HL-60 (cell line): ENCODE measurements around the gene IGBP1.

ENCODE experiments used
- DNase-seq, 2 experiments: peaks; one replicate each; pipeline ENCODE4 v3.0.0-alpha.2; 2010 to 2020; ENCODE audit warnings: low read depth in 1 of 2, low spot score in 1 of 2
- H3K27ac ChIP-seq: fragments of 250-450 bp; sonication (Bioruptor Pico); replicated peaks from 2 replicates; pipeline ENCODE4 v1.5.1; 2020; ENCODE audit warnings: mild to moderate bottlenecking, moderate library complexity
- H3K27me3 ChIP-seq: fragments of 250-450 bp; sonication (Bioruptor Pico); 2 replicates; pipeline ENCODE4 v1.5.1; 2021; ENCODE audit warnings: mild to moderate bottlenecking, moderate library complexity; ENCODE audit not compliant: insufficient read depth, poor library complexity, severe bottlenecking
- H3K4me3 ChIP-seq: replicated peaks from 2 replicates; pipeline ENCODE4 v1.5.1; 2011; ENCODE audit warnings: mild to moderate bottlenecking, control low read depth, low read length; ENCODE audit not compliant: insufficient read depth
- GABPA ChIP-seq: IDR thresholded peaks from 2 replicates; pipeline ENCODE4 v1.6.1; 2012; ENCODE audit warnings: low read depth
- POLR2AphosphoS5 ChIP-seq: IDR thresholded peaks from 2 replicates; pipeline ENCODE4 v1.6.1; 2012; ENCODE audit warnings: low read depth
- REST ChIP-seq: IDR thresholded peaks from 2 replicates; pipeline ENCODE4 v1.6.1; 2012; ENCODE audit warnings: low read depth; ENCODE audit not compliant: insufficient replicate concordance
- SPI1 ChIP-seq: IDR thresholded peaks from 2 replicates; pipeline ENCODE4 v1.6.1; 2012; ENCODE audit warnings: low read depth, mild to moderate bottlenecking, borderline replicate concordance
- TF ChIP-seq, protein P1 (sequence below): IDR thresholded peaks from one replicate; pipeline ENCODE4 v1.5.1; 2011; ENCODE audit warnings: low read length, control low read depth, inconsistent platforms; ENCODE audit not compliant: insufficient read depth

The IGBP1 gene

GRCh38 chrX:70171624-70172023 lies 38.4 kb downstream of the IGBP1 start:
- no peak for DNase-seq
- TF ChIP-seq POLR2AphosphoS5 (no peak), SPI1 (no peak), REST (no peak)
- TF ChIP-seq, protein P1, sequence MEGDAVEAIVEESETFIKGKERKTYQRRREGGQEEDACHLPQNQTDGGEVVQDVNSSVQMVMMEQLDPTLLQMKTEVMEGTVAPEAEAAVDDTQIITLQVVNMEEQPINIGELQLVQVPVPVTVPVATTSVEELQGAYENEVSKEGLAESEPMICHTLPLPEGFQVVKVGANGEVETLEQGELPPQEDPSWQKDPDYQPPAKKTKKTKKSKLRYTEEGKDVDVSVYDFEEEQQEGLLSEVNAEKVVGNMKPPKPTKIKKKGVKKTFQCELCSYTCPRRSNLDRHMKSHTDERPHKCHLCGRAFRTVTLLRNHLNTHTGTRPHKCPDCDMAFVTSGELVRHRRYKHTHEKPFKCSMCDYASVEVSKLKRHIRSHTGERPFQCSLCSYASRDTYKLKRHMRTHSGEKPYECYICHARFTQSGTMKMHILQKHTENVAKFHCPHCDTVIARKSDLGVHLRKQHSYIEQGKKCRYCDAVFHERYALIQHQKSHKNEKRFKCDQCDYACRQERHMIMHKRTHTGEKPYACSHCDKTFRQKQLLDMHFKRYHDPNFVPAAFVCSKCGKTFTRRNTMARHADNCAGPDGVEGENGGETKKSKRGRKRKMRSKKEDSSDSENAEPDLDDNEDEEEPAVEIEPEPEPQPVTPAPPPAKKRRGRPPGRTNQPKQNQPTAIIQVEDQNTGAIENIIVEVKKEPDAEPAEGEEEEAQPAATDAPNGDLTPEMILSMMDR = no peak
- H3K27me3 ChIP-seq = no peaks in the 10 kb centered on the region
- H3K27ac ChIP-seq = no peak overlapping the region
- H3K4me3 ChIP-seq = no peak overlapping the region

DNA sequence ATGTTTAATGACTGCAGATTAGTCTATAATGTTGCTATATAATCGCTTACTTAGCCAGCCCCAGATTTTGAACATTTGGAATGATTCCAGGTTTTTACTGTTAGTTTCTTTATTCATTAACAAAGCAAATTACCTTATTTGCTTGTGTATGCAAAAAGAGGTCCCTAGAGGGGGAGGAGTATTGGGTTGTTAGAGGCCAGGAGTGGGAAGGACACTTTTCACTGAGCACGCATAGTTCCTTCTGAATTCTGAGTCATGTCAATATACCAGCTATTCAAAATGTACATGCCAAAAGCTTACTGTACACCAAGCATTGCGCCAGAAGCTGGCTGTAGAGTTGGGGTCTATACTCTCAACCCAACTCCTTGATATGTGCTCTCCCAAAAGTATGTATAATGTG lies 39.0 kb downstream of the IGBP1 start:
- DNase-seq = no peak
- TF ChIP-seq GABPA (no peak), POLR2AphosphoS5 (no peak), REST (no peak)
- TF ChIP-seq, protein P1 = no peak
- Histone ChIP-seq H3K4me3 (no peak overlapping the region), H3K27me3 (no peaks in the 10 kb centered on the region), H3K27ac (no peak overlapping the region)

GRCh38 chrX:70172964-70173363 lies 39.7 kb downstream of the IGBP1 start:
- no peak for DNase-seq
- TF ChIP-seq SPI1 (no peak), GABPA (no peak), REST (no peak), POLR2AphosphoS5 (no peak)
- TF ChIP-seq, protein P1 = no peak
- H3K4me3 ChIP-seq = no peak overlapping the region
- H3K27me3 ChIP-seq = no peaks in the 10 kb centered on the region
- H3K27ac ChIP-seq = no peak overlapping the region
